NCI-H1417 treated with DMSO at 0.1 percent for 48 hours (cell line): ENCODE data around the gene SLC22A6.
"Not testable (repeated sequence)": the region's sequence is repeated elsewhere in the genome, so short reads cannot be mapped to it uniquely, and the experiment has no call there.

Experiments
- DNase-seq: peaks from one replicate; lab custom pipeline; 2025; lab: John Stamatoyannopoulos, UW

Gene SLC22A6

GRCh38 chr11:62985041-62985750 lies 429 bp upstream of the SLC22A6 start:
- DNase-seq, result no peak

GRCh38 chr11:62983536-62984199 lies 1.1 kb downstream of the SLC22A6 start:
- no peak for DNase-seq

- DNase-seq, result no peak
Measured at GRCh38 chr11:62981743-62982142, 3.0 kb downstream of the SLC22A6 start.

GRCh38 chr11:62980133-62980760 lies 4.5 kb downstream of the SLC22A6 start:
- no peak for DNase-seq

GRCh38 chr11:62976109-62976508 lies 8.7 kb downstream of the SLC22A6 start:
- DNase-seq, result no peak

- no peak for DNase-seq
Measured at GRCh38 chr11:62974848-62975522, 9.8 kb downstream of the SLC22A6 start.

- DNase-seq, result no peak
Measured at GRCh38 chr11:62965574-62965973, 19.2 kb downstream of the SLC22A6 start.

GRCh38 chr11:62962391-62962790 lies 22.4 kb downstream of the SLC22A6 start:
- DNase-seq, result no peak

GRCh38 chr11:62961017-62961570 lies 23.7 kb downstream of the SLC22A6 start:
- no peak for DNase-seq

GRCh38 chr11:62959422-62959980 lies 25.3 kb downstream of the SLC22A6 start:
- DNase-seq, result no peak

GRCh38 chr11:62958547-62959421 lies 26.0 kb downstream of the SLC22A6 start:
- DNase-seq, result no peak

GRCh38 chr11:62957147-62957546 lies 27.6 kb downstream of the SLC22A6 start:
- DNase-seq, result no peak

GRCh38 chr11:62954478-62954877 lies 30.3 kb downstream of the SLC22A6 start:
- DNase-seq, result no peak

- DNase-seq, result no peak
Measured at GRCh38 chr11:62953811-62954210, 31.0 kb downstream of the SLC22A6 start.

GRCh38 chr11:62948765-62949320 lies 35.9 kb downstream of the SLC22A6 start:
- DNase-seq, result no peak

GRCh38 chr11:62945538-62945937 lies 39.2 kb downstream of the SLC22A6 start:
- not testable (repeated sequence) for DNase-seq

- not testable (repeated sequence) for DNase-seq
Measured at GRCh38 chr11:62937528-62937927, 47.2 kb downstream of the SLC22A6 start.

GRCh38 chr11:62934496-62934785 lies 50.3 kb downstream of the SLC22A6 start:
- DNase-seq, result no peak

GRCh38 chr11:62933750-62934495 lies 50.8 kb downstream of the SLC22A6 start:
- no peak for DNase-seq

- DNase-seq, result no peak
Measured at GRCh38 chr11:62933285-62933684, 51.5 kb downstream of the SLC22A6 start.
